B cell (primary cell): Measurements from ENCODE around the gene OGT. TPM values are rescaled to one million over a fixed set of nuclear protein-coding genes. Genes with fewer than 3 reads are reported as not detected.
"Not testable (repeated sequence)": the region's sequence is repeated elsewhere in the genome, so short reads cannot be mapped to it uniquely, and the experiment has no call there.

ENCODE experiments used
- ATAC-seq: fragments of 200-7000 bp; cut with Tn5 transposase; one replicate; pipeline ENCODE4 v1.10.0; 2021; ENCODE audit warnings: low read depth, mild to moderate bottlenecking, moderate number of reproducible peaks, moderate library complexity
- CTCF ChIA-PET: fragments of 350-600 bp; sonication (Branson Sonifier 250); formaldehyde crosslinking; loops from one replicate; lab custom pipeline; 2021; ENCODE audit warnings: antibody characterized with exemption, inconsistent platforms; lab: Charles Lee
- POLR2A ChIA-PET: fragments of 350-600 bp; sonication (Branson Sonifier 250); formaldehyde crosslinking; loops from one replicate; lab custom pipeline; 2021; ENCODE audit warnings: antibody characterized with exemption; lab: Charles Lee
- DNase-seq: peaks from one replicate; pipeline ENCODE4 v3.0.0; 2013
- H2AFZ ChIP-seq: 2 replicates; pipeline ENCODE4 v1.6.1; 2012; ENCODE audit warnings: mild to moderate bottlenecking, low read depth, low read length; ENCODE audit not compliant: insufficient read depth, poor library complexity, severe bottlenecking
- H3K27ac ChIP-seq, 2 donors: 1 replicate in 1 of 2; 2 replicates in 1 of 2; pipeline ENCODE4 v1.5.1; 2012 to 2013; ENCODE audit warnings: low read length in 2 of 2, mild to moderate bottlenecking in 2 of 2, moderate library complexity in 1 of 2
- H3K27me3 ChIP-seq, 4 experiments: fragments of 200-600 bp in 1 of 4; sonication (generic) in 1 of 4; replicated peaks in 1 of 4; 1 replicate in 2 of 4; 2 replicates in 2 of 4; pipeline versions ENCODE4 v1.6.1 to v1.7.0; 2013 to 2016; ENCODE audit warnings: low read length in 3 of 4, mild to moderate bottlenecking in 2 of 4, mixed read lengths in 1 of 4, moderate library complexity in 1 of 4; ENCODE audit not compliant: insufficient read depth in 4 of 4, control insufficient read depth in 3 of 4; ENCODE audit errors: control extremely low read depth in 1 of 4
- H3K36me3 ChIP-seq, 2 experiments: replicated peaks in 1 of 2; 1 replicate in 1 of 2; 2 replicates in 1 of 2; pipeline versions ENCODE4 v1.6.1 to v1.7.1; 2013; ENCODE audit warnings: low read length in 1 of 2; ENCODE audit not compliant: insufficient read depth in 2 of 2, control insufficient read depth in 1 of 2; ENCODE audit errors: control extremely low read depth in 1 of 2, extremely low read depth in 1 of 2
- H3K4me1 ChIP-seq, 2 donors: fragments of 200-600 bp in 1 of 2; sonication (generic) in 1 of 2; 1 replicate in 1 of 2; 2 replicates in 1 of 2; pipeline versions ENCODE4 v1.5.1 to v1.6.1; 2013 to 2017; ENCODE audit warnings: low read length in 2 of 2; ENCODE audit not compliant: control insufficient read depth in 2 of 2, insufficient read depth in 2 of 2
- H3K4me2 ChIP-seq: replicated peaks from 2 replicates; pipeline ENCODE3; 2012; ENCODE audit warnings: mild to moderate bottlenecking, low read depth, low read length; ENCODE audit not compliant: poor library complexity, severe bottlenecking
- H3K4me3 ChIP-seq, 5 experiments: fragments of 200-600 bp in 1 of 5; sonication (generic) in 1 of 5; 1 replicate in 3 of 5; 2 replicates in 2 of 5; pipeline versions ENCODE4 v1.5.1 to v1.7.0; 2011 to 2016; ENCODE audit warnings: low read length in 4 of 5, mild to moderate bottlenecking in 4 of 5, low read depth in 2 of 5, control low read depth in 1 of 5, moderate library complexity in 1 of 5; ENCODE audit not compliant: insufficient read depth in 1 of 5; ENCODE audit errors: control extremely low read depth in 1 of 5, extremely low read depth in 1 of 5
- H3K79me2 ChIP-seq: fragments of 200-600 bp; sonication (generic); one replicate; pipeline ENCODE4 v1.6.0; 2016; ENCODE audit warnings: low read length; ENCODE audit not compliant: control insufficient read depth, insufficient read depth
- H3K9ac ChIP-seq: fragments of 200-600 bp; sonication (generic); 2 replicates; pipeline ENCODE4 v1.6.1; 2017; ENCODE audit warnings: mild to moderate bottlenecking, low read length, moderate library complexity
- H3K9me3 ChIP-seq, 3 donors: one replicate each; pipeline versions ENCODE4 v1.6.1 to v1.7.1; 2013; ENCODE audit warnings: low read length in 2 of 3; ENCODE audit not compliant: control insufficient read depth in 2 of 3, insufficient read depth in 1 of 3; ENCODE audit errors: control extremely low read depth in 1 of 3
- H4K20me1 ChIP-seq: 2 replicates; pipeline ENCODE4 v1.6.0; 2012; ENCODE audit warnings: mild to moderate bottlenecking, low read length; ENCODE audit not compliant: insufficient read depth, control insufficient read depth, poor library complexity, severe bottlenecking
- H3K27ac Mint-ChIP-seq: one replicate; pipeline ENCODE4 v1.8.0; 2021; ENCODE audit warnings: mixed read lengths
- H3K27me3 Mint-ChIP-seq: one replicate; pipeline ENCODE4 v1.8.0; 2021; ENCODE audit warnings: mixed read lengths
- H3K4me1 Mint-ChIP-seq: one replicate; pipeline ENCODE4 v1.8.0; 2021; ENCODE audit warnings: mixed read lengths
- H3K4me3 Mint-ChIP-seq: one replicate; pipeline ENCODE4 v1.8.0; 2021; ENCODE audit warnings: mixed read lengths
- H3K9me3 Mint-ChIP-seq: one replicate; pipeline ENCODE4 v1.8.0; 2022; ENCODE audit warnings: mixed read lengths; ENCODE audit not compliant: insufficient read depth
- EZH2 ChIP-seq: IDR thresholded peaks from 2 replicates; pipeline ENCODE4 v1.6.1; 2012; ENCODE audit warnings: borderline replicate concordance, low read depth, mild to moderate bottlenecking, moderate library complexity, low read length; ENCODE audit not compliant: insufficient read depth, poor library complexity, severe bottlenecking
- WGBS: methylation state at CpG from one replicate; pipeline ENCODE4 v1.1.5; 2013; ENCODE audit warnings: missing lambda C conversion rate; ENCODE audit not compliant: insufficient coverage; 5-methylcytosine and 5-hydroxymethylcytosine counted together
- intact Hi-C: fragments of 100-400 bp; cut with micrococcal nuclease; formaldehyde crosslinking; loops from one replicate; pipeline ENCODE4 v1.10.0; 2022
- polyA plus RNA-seq: library from polyadenylated mRNA; depleted of rRNA; stranded (reverse); fragments of >200 nt; gene quantifications from 2 replicates; pipeline ENCODE4 v1.2.3, GENCODE V29; 2012
- total RNA-seq, 2 donors: library from RNA; stranded (reverse); fragments of 120-200 nt in 1 of 2; gene quantifications; 1 replicate in 1 of 2; 2 replicates in 1 of 2; pipeline versions ENCODE4 v1.2.3 to v1.2.4, GENCODE V29; 2013 to 2022
- TF ChIP-seq, protein P1 (sequence below): fragments of 200-600 bp; IDR thresholded peaks from one replicate; pipeline ENCODE4 v1.8.0; 2022; ENCODE audit warnings: antibody characterized with exemption, mild to moderate bottlenecking

Gene OGT
- total and polyA plus RNA-seq, 2 donors (not counting 1 experiment from before 2014, with no cell fraction given) = 235 to 307 TPM

DNA sequence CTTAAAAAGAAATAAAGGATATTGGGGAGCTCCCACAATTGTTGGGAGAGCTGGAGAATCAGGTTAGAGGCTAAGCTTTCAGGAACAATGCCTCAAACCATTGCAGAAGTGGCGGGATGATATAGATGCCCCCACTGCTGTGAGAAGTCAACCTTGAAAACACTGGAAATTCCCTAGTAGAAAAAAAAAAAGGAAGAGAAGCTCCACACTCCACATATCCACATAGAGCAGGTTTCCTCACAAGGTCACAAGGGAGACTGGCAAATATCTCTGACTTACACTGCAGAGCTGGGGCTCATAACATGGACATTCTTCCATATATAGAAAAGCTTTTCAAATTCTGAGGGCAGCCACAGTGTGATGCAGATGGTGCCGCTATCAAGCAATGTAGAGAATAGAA, 22.7 kb upstream of the OGT start:
- H3K4me3 Mint-ChIP-seq = no peak overlapping the region
- no peak overlapping the region for H3K9ac ChIP-seq
- intact Hi-C loops = no loop called here
- H3K9me3 Mint-ChIP-seq = no peaks in the 10 kb centered on the region
- H3K27me3 ChIP-seq = no peaks in the 10 kb centered on the region
- no peak overlapping the region for H3K4me2 ChIP-seq
- no peak overlapping the region for H2AFZ ChIP-seq
- TF ChIP-seq, protein P1, sequence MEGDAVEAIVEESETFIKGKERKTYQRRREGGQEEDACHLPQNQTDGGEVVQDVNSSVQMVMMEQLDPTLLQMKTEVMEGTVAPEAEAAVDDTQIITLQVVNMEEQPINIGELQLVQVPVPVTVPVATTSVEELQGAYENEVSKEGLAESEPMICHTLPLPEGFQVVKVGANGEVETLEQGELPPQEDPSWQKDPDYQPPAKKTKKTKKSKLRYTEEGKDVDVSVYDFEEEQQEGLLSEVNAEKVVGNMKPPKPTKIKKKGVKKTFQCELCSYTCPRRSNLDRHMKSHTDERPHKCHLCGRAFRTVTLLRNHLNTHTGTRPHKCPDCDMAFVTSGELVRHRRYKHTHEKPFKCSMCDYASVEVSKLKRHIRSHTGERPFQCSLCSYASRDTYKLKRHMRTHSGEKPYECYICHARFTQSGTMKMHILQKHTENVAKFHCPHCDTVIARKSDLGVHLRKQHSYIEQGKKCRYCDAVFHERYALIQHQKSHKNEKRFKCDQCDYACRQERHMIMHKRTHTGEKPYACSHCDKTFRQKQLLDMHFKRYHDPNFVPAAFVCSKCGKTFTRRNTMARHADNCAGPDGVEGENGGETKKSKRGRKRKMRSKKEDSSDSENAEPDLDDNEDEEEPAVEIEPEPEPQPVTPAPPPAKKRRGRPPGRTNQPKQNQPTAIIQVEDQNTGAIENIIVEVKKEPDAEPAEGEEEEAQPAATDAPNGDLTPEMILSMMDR = no peak
- TF ChIP-seq EZH2 = no peak
- H4K20me1 ChIP-seq = no peaks in the 10 kb centered on the region
- no peak overlapping the region for H3K27ac ChIP-seq
- no peaks in the 10 kb centered on the region for H3K9me3 ChIP-seq
- no CpG with 5 or more reads among the region's 2 CpGs for WGBS
- POLR2A ChIA-PET = no interaction called here
- H3K79me2 ChIP-seq = no peaks in the 10 kb centered on the region
- CTCF ChIA-PET = no interaction called here
- no peaks in the 10 kb centered on the region for H3K4me1 ChIP-seq
- no peak overlapping the region for H3K27ac Mint-ChIP-seq
- H3K27me3 Mint-ChIP-seq = no peaks in the 10 kb centered on the region
- H3K4me3 ChIP-seq = no peak overlapping the region
- H3K36me3 ChIP-seq = no peaks in the 10 kb centered on the region
- DNase-seq (no peak), ATAC-seq (no peak)
- H3K4me1 Mint-ChIP-seq = peaks cover 2% of the 10 kb centered on the region

DNA sequence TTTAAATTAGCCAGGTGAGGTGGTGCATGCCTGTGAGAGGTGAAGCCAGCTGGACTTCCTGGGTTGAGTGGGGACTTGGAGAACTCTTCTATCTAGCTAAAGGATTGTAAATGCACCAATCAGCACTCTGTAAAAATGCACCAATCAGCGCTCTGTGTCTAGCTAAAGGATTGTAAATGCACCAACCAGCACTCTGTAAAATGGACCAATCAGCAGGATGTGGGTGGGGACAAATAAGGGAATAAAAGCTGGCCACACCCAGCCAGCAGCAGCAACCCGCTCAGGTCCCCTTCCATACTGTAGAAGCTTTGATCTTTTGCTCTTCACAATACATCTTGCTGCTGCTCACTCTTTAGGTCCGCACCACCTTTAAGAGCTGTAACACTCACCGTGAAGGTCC, 19.2 kb upstream of the OGT start:
- intact Hi-C loops = not testable (repeated sequence)

More for the DNA sequence above, 19.2 kb upstream of the OGT start:
- H3K4me1 ChIP-seq, H3K27ac Mint-ChIP-seq, H3K79me2 ChIP-seq, H3K4me3 ChIP-seq, DNase-seq, H3K27ac ChIP-seq, H3K27me3 Mint-ChIP-seq, POLR2A ChIA-PET, H3K36me3 ChIP-seq, H2AFZ ChIP-seq, H3K4me3 Mint-ChIP-seq, H3K9me3 ChIP-seq, H4K20me1 ChIP-seq, H3K4me2 ChIP-seq, H3K27me3 ChIP-seq, H3K9ac ChIP-seq, H3K9me3 Mint-ChIP-seq, ATAC-seq, H3K4me1 Mint-ChIP-seq, CTCF ChIA-PET: not testable (repeated sequence)
- WGBS = 93% methylated on average over 2 of the region's 4 CpGs
